GM18951 (cell line): ENCODE measurements around the gene ALOX5AP.

Source experiments
- POLR2A ChIP-seq: IDR thresholded peaks from 4 replicates; pipeline ENCODE4 v1.6.1; 2011; ENCODE audit warnings: mild to moderate bottlenecking; ENCODE audit not compliant: insufficient read length, insufficient read depth; ENCODE audit errors: extremely low read depth
- in situ Hi-C: fragments of 300-500 bp; cut with MboI; formaldehyde crosslinking; loops from one replicate; pipeline ENCODE4 v1.12.0; 2022; ENCODE audit warnings: low sequenced_read_pairs, mixed read lengths, inconsistent platforms; ENCODE audit not compliant: unreplicated experiment

ALOX5AP gene

GRCh38 chr13:30702006-30702405, 33.3 kb upstream of the ALOX5AP start:
- no peak for TF ChIP-seq POLR2A
- in situ Hi-C loops: no loop called here

- TF ChIP-seq POLR2A: no peak
- in situ Hi-C loops: no loop called here
These were observed 30.7 kb upstream of the ALOX5AP start for GRCh38 chr13:30704596-30704995.

GRCh38 chr13:30705680-30706079, 29.7 kb upstream of the ALOX5AP start:
- TF ChIP-seq POLR2A: no peak
- in situ Hi-C loops: no loop called here

- TF ChIP-seq POLR2A: no peak
- in situ Hi-C loops: no loop called here
These were observed 26.8 kb upstream of the ALOX5AP start for GRCh38 chr13:30708541-30708940.

GRCh38 chr13:30710442-30710841, 24.9 kb upstream of the ALOX5AP start:
- in situ Hi-C loops: no loop called here

GRCh38 chr13:30711375-30711774, 24.0 kb upstream of the ALOX5AP start:
- in situ Hi-C loops: no loop called here
- no peak for TF ChIP-seq POLR2A

More at GRCh38 chr13:30710442-30710841, 24.9 kb upstream of the ALOX5AP start:
- TF ChIP-seq POLR2A: no peak

- in situ Hi-C loops: no loop called here
- TF ChIP-seq POLR2A: no peak
These were observed 23.5 kb upstream of the ALOX5AP start for GRCh38 chr13:30711837-30712236.

GRCh38 chr13:30712536-30713532, 22.5 kb upstream of the ALOX5AP start:
- no peak for TF ChIP-seq POLR2A
- in situ Hi-C loops: no loop called here

- no peak for TF ChIP-seq POLR2A
- in situ Hi-C loops: no loop called here
These were observed 20.5 kb upstream of the ALOX5AP start for GRCh38 chr13:30714629-30715371.

GRCh38 chr13:30715372-30715756, 20.0 kb upstream of the ALOX5AP start:
- in situ Hi-C loops: no loop called here
- TF ChIP-seq POLR2A: no peak

GRCh38 chr13:30715837-30716236, 19.5 kb upstream of the ALOX5AP start:
- in situ Hi-C loops: no loop called here
- no peak for TF ChIP-seq POLR2A

GRCh38 chr13:30718661-30719524, 16.4 kb upstream of the ALOX5AP start:
- in situ Hi-C loops: no loop called here
- no peak for TF ChIP-seq POLR2A

- TF ChIP-seq POLR2A: no peak
- in situ Hi-C loops: no loop called here
These were observed 15.8 kb upstream of the ALOX5AP start for GRCh38 chr13:30719525-30719914.
